Astrocyte of the cerebellum (primary cell): Measurements from ENCODE around the gene DUSP15.

Experiments used
- DNase-seq: peaks from one replicate; pipeline ENCODE4 v3.0.0-alpha.2; 2011; ENCODE audit warnings: low read depth
- H3K4me3 ChIP-seq: 2 replicates; pipeline ENCODE4 v1.5.1; 2011; ENCODE audit warnings: mild to moderate bottlenecking, low read depth, low read length, moderate library complexity
- CTCF ChIP-seq: IDR thresholded peaks from 2 replicates; pipeline ENCODE4 v1.5.1; 2012; ENCODE audit warnings: low read length, low read depth, moderate library complexity, mild to moderate bottlenecking; ENCODE audit errors: missing control alignments
- in situ Hi-C: cut with HindIII; loops from 2 replicates; pipeline ENCODE4 v1.10.0; 2017; ENCODE audit warnings: low sequenced_read_pairs

DUSP15 gene

GRCh38 chr20:31894980-31895675, 24.8 kb upstream of the DUSP15 start:
- DNase-seq = no peak
- no peak for TF ChIP-seq CTCF
- no peak overlapping the region for H3K4me3 ChIP-seq
- in situ Hi-C loops = no loop called here

GRCh38 chr20:31890646-31891045, 20.3 kb upstream of the DUSP15 start:
- no peak for DNase-seq
- in situ Hi-C loops = no loop called here
- no peak overlapping the region for H3K4me3 ChIP-seq
- no peak for TF ChIP-seq CTCF

- no peak for DNase-seq
- TF ChIP-seq CTCF = no peak
- in situ Hi-C loops = loop anchor here (5.0 kb wide), 1 partner anchor 58 kb away; no protein-coding TSS in a partner anchor
- no peak overlapping the region for H3K4me3 ChIP-seq
These were observed 13.5 kb upstream of the DUSP15 start for GRCh38 chr20:31883829-31884228.

DNA sequence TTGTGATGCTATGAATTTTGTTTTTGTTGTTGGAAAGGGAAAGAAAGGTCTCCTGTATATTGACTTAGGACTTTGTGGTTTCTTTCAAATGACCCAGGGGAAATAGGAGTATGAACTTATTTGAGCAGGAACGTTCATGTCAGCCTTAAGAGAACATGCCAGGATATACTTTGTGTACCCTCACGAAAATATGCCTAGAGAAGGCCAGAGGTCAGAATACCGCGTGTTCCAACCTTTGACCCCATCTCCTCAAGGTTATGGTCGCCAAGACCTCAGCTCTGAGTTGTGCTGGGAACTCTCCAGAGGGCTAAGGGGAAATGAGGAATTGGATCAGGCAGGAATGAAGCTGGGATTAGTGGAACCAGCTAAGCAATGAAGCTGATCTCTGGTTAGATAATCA, 11.6 kb upstream of the DUSP15 start:
- TF ChIP-seq CTCF = no peak
- no peak for DNase-seq
- in situ Hi-C loops = loop anchor here (5.0 kb wide), 1 partner anchor 60 kb away; no protein-coding TSS in a partner anchor
- no peak overlapping the region for H3K4me3 ChIP-seq

DNA sequence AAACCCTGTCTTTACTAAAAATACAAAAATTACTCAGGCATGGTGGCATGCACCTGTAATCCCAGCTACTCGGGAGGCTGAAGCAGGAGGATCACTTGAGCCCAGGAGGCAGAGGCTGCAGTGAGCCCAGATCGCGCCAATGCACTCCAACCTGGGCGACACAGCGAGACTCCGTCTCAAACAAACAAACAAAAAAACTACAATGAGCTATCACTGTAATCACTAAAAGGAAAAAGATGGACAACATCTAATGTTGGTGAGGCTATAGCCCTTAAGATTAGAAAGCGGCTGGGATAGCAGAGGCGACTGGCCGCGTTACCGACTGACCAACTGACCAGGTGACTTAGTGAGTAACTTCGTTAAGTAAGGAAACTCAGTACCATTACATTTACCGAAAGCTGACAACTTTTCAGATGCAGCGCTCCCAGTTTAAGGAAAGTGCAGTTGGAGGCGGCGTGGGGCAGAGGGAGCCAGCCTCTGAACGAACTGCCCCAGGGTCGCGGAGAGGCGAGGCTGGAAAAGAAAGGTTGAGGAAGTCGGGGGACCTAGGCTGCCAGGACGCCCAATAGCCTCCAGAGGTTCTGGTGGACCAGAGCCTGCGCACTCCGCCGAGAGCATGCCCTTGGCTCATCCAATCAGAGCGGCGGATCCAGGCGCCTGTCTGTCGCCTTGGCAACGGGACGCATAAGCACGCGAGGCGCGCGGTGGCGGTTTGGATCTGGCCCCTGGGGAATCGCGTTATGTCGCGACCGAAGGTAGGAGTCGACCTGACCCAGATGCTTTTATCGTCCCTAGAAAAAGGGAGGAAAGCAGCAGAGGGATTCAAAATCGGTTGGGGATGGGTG, 9.0 kb upstream of the DUSP15 start:
- in situ Hi-C loops = no loop called here
- TF ChIP-seq CTCF = peak; percentile 13
- peak overlapping the region; percentile 58 for H3K4me3 ChIP-seq
- DNase-seq = peak; percentile 82

DNA sequence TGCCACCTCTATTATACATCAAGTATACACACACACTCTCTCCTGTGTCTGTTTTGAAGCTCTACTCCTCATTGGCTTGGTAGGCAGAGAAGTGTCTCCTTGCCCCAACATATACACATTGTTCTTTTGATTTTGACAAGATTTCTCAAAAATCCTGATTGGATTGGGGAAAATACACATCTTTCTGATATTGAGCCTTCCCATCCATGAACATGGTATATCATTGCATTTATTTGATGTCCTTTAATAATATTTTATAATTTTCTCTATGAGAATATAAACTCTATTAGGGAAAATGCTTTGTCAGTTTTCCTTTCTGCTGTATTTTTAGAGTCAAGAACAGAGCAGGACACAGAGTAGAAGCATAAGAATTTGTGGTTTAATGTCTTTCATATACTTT, 7.4 kb upstream of the DUSP15 start:
- in situ Hi-C loops = no loop called here
- DNase-seq = no peak
- no peak for TF ChIP-seq CTCF
- H3K4me3 ChIP-seq = no peak overlapping the region
